GM12864 (cell line): ENCODE data around the gene PIP5KL1.
"Not testable (repeated sequence)": the region's sequence is repeated elsewhere in the genome, so short reads cannot be mapped to it uniquely, and the experiment has no call there.

Experiments
- DNase-seq: peaks from one replicate; pipeline ENCODE4 v3.0.0-alpha.2; 2011; ENCODE audit warnings: low read depth
- H3K4me3 ChIP-seq: 2 replicates; pipeline ENCODE4 v1.5.1; 2011; ENCODE audit warnings: mild to moderate bottlenecking, low read depth, low read length, control low read depth
- CTCF ChIP-seq: IDR thresholded peaks from 2 replicates; pipeline ENCODE4 v1.5.1; 2011; ENCODE audit warnings: low read depth, mild to moderate bottlenecking, moderate library complexity, low read length, control low read depth, inconsistent platforms; ENCODE audit errors: missing control alignments

PIP5KL1 gene

DNA sequence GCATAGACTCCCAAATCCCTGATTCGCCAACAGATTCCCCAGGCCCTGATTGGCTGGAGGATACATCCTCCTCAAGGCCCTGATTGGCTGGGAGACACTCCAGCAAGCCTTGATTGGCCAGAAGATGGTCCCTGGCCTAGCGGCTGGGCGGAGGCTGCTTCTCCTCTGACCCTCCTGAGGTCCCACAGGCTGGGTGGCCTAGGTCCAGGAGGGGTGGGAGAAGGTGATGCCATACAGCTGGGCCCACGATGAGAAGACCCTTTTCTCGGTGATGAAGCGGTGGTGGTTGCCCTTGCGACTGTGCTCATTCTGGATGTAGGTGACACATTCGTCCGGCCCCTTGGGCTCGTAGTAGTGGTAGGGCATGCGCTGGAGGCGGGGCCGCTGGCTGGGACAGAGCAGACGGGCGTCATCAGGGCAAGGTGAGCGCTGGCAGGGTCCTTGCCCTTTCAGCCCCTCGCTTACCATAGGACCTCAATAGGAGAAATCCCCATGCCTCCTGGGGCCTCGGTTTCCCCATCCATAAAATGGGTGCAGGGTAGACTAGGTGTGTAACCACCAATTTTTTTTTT is 44.1 kb downstream of the PIP5KL1 start:
- no peak overlapping the region for H3K4me3 ChIP-seq
- DNase-seq, result no peak
- no peak for TF ChIP-seq CTCF

DNA sequence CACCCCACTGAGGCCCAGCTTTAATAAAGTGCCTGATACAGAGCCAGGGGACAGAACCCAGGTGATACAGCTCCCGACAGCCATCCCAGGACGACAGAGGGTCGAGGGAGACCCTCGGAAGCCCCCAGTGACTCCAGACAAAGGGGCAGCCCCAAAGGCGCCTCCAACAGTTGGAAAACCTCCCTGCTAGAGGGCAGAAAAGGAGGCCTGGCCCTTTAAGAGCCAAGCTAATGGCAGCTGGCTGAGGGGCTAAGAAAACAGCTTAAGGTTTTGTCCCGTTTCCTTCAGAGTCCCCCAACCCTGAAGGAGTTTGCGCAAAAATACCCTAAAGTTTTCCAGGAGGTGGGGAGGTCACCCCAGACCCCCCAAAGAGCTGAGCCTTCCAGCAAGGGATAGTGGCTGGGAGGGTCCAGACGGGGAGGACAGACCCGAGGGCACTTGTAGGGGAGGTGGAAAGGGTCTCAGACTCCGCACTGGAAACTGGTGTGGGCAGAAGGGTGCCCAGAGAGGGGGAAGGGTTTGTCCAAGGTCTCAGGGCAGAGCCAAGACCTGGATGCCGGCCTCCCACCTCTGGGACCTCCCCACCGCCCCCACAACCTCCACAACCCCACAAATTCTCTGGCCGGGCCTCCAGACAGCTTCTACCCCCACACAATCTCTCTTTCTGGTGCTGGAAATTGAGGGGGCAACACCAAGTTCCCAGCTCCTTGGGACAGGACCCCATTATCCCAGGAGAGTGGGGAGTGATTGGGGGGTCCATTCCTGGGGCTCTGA is 44.9 kb downstream of the PIP5KL1 start:
- no peak for TF ChIP-seq CTCF
- DNase-seq, result no peak
- H3K4me3 ChIP-seq, result no peak overlapping the region

- no peak for TF ChIP-seq CTCF
- H3K4me3 ChIP-seq, result no peak overlapping the region
- DNase-seq, result no peak
Measured at GRCh38 chr9:127884976-127885490, 45.5 kb downstream of the PIP5KL1 start.

DNA sequence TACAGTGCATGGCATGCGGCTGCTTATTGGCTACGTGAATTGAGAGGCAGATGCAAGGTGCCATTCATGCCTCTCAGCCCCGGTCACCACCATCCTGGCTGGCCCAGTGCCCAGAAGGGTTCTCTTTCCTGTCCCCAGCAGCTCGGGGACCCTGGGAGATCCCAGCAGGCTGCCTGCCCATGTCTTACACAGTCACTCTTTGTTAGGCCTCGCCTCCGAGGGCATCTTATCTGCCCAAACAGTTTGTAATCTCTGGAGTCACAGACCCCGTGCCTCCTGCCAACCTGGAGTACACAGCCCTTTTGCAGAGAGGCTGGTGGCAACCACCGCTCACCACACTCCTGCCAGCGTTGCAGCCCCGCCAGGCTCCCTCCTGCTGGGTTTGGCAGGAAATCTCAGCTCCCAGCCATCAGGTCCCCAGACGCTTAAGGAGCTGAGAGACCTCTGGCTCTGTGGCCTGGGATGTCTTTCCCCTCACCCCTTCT is 46.1 kb downstream of the PIP5KL1 start:
- no peak for DNase-seq
- no peak for TF ChIP-seq CTCF
- no peak overlapping the region for H3K4me3 ChIP-seq

DNA sequence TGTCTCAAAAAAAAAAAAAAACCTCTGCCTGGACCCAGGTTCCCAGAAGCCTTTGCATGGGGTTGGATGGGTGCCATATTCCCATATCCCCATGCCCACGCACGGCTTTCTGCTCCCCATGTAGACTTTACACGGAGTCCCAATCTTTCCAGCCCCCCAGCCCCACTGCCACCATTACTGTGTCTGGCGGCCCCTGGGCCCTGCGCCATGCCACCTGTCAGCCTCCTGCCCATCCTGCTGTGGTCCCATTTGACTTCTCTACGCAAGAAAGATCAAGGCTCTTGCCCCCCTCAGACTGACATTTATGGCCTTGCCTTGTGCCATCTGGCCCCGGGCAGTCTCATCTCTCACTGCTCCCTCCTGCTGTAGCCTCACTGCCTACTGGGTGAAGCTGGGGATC is 46.6 kb downstream of the PIP5KL1 start:
- DNase-seq, result no peak
- no peak overlapping the region for H3K4me3 ChIP-seq
- TF ChIP-seq CTCF, result no peak

DNA sequence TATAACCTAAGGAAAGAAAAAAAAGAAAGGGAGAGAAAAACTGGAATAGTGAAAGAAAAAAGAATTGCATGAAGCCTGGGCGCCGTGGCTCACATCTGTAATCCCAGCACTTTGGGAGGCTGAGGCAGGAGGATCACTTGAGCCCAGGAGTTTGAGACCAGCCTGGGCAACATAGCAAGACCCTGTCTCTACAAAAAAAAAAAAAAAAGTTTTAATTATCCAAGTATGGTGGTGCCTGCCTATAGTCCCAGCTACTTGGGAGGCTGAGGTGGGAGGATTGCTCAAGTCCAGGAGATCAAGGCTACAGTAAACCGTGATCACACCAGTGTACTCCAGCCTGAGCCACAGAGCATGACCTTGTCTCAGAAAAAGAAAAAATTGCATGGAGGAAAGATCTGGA is 48.9 kb downstream of the PIP5KL1 start:
- not testable (repeated sequence) for DNase-seq, H3K4me3 ChIP-seq

DNA sequence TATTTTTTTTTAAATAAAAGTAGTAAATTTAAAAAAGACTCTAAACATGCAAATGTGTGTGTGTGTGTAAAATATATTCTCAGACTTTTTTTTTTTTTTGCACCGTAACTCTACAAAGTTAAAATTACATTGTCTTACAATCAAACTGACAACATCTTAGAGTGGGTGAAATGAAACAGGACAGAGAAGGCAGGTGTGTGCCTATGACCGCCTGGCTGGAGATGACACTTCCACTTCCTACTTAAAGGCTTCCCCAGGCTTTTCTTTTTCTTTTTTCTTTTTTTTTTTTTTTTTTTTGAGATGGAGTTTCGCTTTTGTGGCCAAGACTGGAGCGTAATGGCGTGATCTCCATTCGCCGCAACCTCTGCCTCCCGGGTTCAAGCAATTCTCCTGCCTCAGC is 50.4 kb downstream of the PIP5KL1 start:
- no peak for DNase-seq
- H3K4me3 ChIP-seq, result no peak overlapping the region
- TF ChIP-seq CTCF, result no peak
